GM12864 (cell line): ENCODE measurements around the gene MPP3.
"Not testable (repeated sequence)": the region's sequence is repeated elsewhere in the genome, so short reads cannot be mapped to it uniquely, and the experiment has no call there.

Experiments used
- DNase-seq: peaks from one replicate; pipeline ENCODE4 v3.0.0-alpha.2; 2011; ENCODE audit warnings: low read depth
- H3K4me3 ChIP-seq: 2 replicates; pipeline ENCODE4 v1.5.1; 2011; ENCODE audit warnings: mild to moderate bottlenecking, low read depth, low read length, control low read depth
- CTCF ChIP-seq: IDR thresholded peaks from 2 replicates; pipeline ENCODE4 v1.5.1; 2011; ENCODE audit warnings: low read depth, mild to moderate bottlenecking, moderate library complexity, low read length, control low read depth, inconsistent platforms; ENCODE audit errors: missing control alignments

The MPP3 gene

GRCh38 chr17:43799047-43799446, 33.9 kb downstream of the MPP3 start:
- no peak for DNase-seq
- H3K4me3 ChIP-seq, result no peak overlapping the region
- TF ChIP-seq CTCF, result no peak

- not testable (repeated sequence) for DNase-seq, H3K4me3 ChIP-seq
Observed at GRCh38 chr17:43798024-43798423, 34.9 kb downstream of the MPP3 start.

GRCh38 chr17:43792668-43793067, 40.3 kb downstream of the MPP3 start:
- not testable (repeated sequence) for DNase-seq, H3K4me3 ChIP-seq

GRCh38 chr17:43791589-43791988, 41.4 kb downstream of the MPP3 start:
- DNase-seq, result no peak
- no peak for TF ChIP-seq CTCF
- H3K4me3 ChIP-seq, result no peak overlapping the region

GRCh38 chr17:43790311-43790940, 42.5 kb downstream of the MPP3 start:
- TF ChIP-seq CTCF, result no peak
- no peak overlapping the region for H3K4me3 ChIP-seq
- DNase-seq, result no peak

- no peak for TF ChIP-seq CTCF
- DNase-seq, result no peak
- H3K4me3 ChIP-seq, result no peak overlapping the region
Observed at GRCh38 chr17:43789482-43789881, 43.5 kb downstream of the MPP3 start.

GRCh38 chr17:43788540-43788939, 44.4 kb downstream of the MPP3 start:
- DNase-seq, result no peak
- TF ChIP-seq CTCF, result no peak

GRCh38 chr17:43787728-43788127, 45.2 kb downstream of the MPP3 start:
- no peak for DNase-seq
- no peak for TF ChIP-seq CTCF
- no peak overlapping the region for H3K4me3 ChIP-seq

More at GRCh38 chr17:43788540-43788939, 44.4 kb downstream of the MPP3 start:
- no peak overlapping the region for H3K4me3 ChIP-seq
